ENCODE measurements around the gene SPAG16. TPM values are rescaled to one million over a fixed set of nuclear protein-coding genes. Genes with fewer than 3 reads are reported as not detected.

The SPAG16 gene
- total and polyA plus RNA-seq, 2 donors (not counting 1 experiment from before 2014, with no cell fraction given) = 3.4 to 8.6 TPM

DNA sequence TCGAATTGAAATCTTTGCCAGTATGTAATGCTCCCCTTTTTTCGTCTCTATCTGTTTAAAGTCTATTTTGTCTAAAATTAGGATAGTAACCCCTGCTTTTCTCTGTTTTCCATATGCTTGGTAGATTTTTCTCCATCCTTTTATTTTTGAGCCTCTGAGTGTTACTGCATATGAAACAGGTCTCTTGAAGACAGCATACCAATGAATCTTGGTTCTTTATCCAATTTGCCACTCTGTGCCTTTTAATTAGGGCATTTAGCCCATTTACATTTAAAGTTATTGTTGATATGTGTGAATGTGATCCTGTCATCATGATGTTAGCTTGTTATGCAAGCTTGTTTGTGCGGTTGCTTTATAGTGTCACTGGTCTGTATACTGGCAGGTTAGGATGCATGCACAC is 635.8 kb downstream of the SPAG16 start:
- Histone ChIP-seq H2AFZ (ENCODE audit: insufficient read depth, low read depth, low read length, poor library complexity, severe bottlenecking) (no peak overlapping the region), H4K20me1 (ENCODE audit: control insufficient read depth, insufficient read depth, low read length, poor library complexity, severe bottlenecking) (no peaks in the 10 kb centered on the region), H3K4me1 (ENCODE audit: control insufficient read depth in 2 of 2, insufficient read depth in 2 of 2, low read length in 2 of 2) (no peaks in the 10 kb centered on the region), H3K36me3 (replicated peaks in 1 of 2; ENCODE audit: control extremely low read depth in 1 of 2, control insufficient read depth in 1 of 2, extremely low read depth in 1 of 2, insufficient read depth in 2 of 2, low read length in 1 of 2) (no peaks in the 10 kb centered on the region), H3K9me3 (ENCODE audit: control extremely low read depth in 1 of 3, control insufficient read depth in 2 of 3, insufficient read depth in 1 of 3, low read length in 2 of 3) (peaks cover 0 to 19% (median 8%) of the 10 kb centered on the region in 3 donors), H3K4me2 (replicated peaks; ENCODE audit: low read depth, low read length, poor library complexity, severe bottlenecking) (no peak overlapping the region), H3K79me2 (ENCODE audit: control insufficient read depth, insufficient read depth, low read length) (no peaks in the 10 kb centered on the region), H3K9ac (ENCODE audit: low read length) (no peak overlapping the region), H3K4me3 (ENCODE audit: control extremely low read depth in 1 of 5, extremely low read depth in 1 of 5, insufficient read depth in 1 of 5, low read depth in 2 of 5, low read length in 4 of 5) (no peak overlapping the region), H3K27me3 (replicated peaks in 1 of 4; ENCODE audit: control extremely low read depth in 1 of 4, control insufficient read depth in 3 of 4, insufficient read depth in 4 of 4, low read length in 3 of 4) (no peaks in the 10 kb centered on the region), H3K27ac (ENCODE audit: low read length in 2 of 2) (no peak overlapping the region)
- H3K4me1 Mint-ChIP-seq = no peaks in the 10 kb centered on the region
- no peak for DNase-seq
- no peak overlapping the region for H3K4me3 Mint-ChIP-seq
- H3K27me3 Mint-ChIP-seq = no peaks in the 10 kb centered on the region
- no peak for ATAC-seq (ENCODE audit: low read depth)
- 92% methylated on average over 1 of the region's 3 CpGs for WGBS (ENCODE audit: insufficient coverage)
- ChIA-PET POLR2A (no interaction called here), CTCF (no interaction called here)
- intact Hi-C loops (cut with micrococcal nuclease) = no loop called here
- TF ChIP-seq EZH2 (IDR thresholded peaks at IDR 0.05; ENCODE audit: borderline replicate concordance, insufficient read depth, low read depth, low read length, poor library complexity, severe bottlenecking) = no peak
- TF ChIP-seq, protein P1, sequence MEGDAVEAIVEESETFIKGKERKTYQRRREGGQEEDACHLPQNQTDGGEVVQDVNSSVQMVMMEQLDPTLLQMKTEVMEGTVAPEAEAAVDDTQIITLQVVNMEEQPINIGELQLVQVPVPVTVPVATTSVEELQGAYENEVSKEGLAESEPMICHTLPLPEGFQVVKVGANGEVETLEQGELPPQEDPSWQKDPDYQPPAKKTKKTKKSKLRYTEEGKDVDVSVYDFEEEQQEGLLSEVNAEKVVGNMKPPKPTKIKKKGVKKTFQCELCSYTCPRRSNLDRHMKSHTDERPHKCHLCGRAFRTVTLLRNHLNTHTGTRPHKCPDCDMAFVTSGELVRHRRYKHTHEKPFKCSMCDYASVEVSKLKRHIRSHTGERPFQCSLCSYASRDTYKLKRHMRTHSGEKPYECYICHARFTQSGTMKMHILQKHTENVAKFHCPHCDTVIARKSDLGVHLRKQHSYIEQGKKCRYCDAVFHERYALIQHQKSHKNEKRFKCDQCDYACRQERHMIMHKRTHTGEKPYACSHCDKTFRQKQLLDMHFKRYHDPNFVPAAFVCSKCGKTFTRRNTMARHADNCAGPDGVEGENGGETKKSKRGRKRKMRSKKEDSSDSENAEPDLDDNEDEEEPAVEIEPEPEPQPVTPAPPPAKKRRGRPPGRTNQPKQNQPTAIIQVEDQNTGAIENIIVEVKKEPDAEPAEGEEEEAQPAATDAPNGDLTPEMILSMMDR (IDR thresholded peaks at IDR 0.05) = no peak
- H3K27ac Mint-ChIP-seq = no peak overlapping the region
- H3K9me3 Mint-ChIP-seq (ENCODE audit: insufficient read depth) = peaks cover 18% of the 10 kb centered on the region

DNA sequence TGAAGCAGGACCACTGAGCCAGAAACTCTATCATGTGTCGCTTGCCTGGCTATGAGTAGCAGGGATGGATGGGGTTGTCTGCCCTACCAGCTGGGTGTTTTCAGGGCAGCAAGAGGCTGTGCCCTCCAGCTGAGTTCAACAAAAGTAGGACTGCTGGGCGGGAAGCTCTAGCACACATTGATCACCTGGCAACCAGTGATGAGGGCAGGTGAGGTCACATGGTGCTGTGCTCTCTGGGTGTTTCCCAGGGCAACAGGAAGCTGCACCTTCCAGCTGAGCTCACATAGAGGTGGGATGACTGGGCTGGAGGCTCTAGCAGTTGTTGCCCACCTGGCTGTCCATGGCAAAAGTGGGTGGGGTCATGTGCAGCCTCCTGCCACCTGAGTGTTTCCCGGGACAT is 639.3 kb downstream of the SPAG16 start:
- ChIA-PET CTCF (interaction anchor here (0.8 to 1.1 kb wide), 3 partner anchors 9 to 18 kb away, joined by 3 read pairs; no protein-coding TSS in a partner anchor), POLR2A (no interaction called here)
- DNase-seq = peak; percentile 2
- H3K36me3 ChIP-seq (replicated peaks in 1 of 2; ENCODE audit: control extremely low read depth in 1 of 2, control insufficient read depth in 1 of 2, extremely low read depth in 1 of 2, insufficient read depth in 2 of 2, low read length in 1 of 2) = no peaks in the 10 kb centered on the region
- TF ChIP-seq, protein P1 (IDR thresholded peaks at IDR 0.05) = no peak
- TF ChIP-seq EZH2 (IDR thresholded peaks at IDR 0.05; ENCODE audit: borderline replicate concordance, insufficient read depth, low read depth, low read length, poor library complexity, severe bottlenecking) = no peak
- Mint-ChIP-seq H3K27me3 (peaks cover 4% of the 10 kb centered on the region), H3K4me1 (no peaks in the 10 kb centered on the region), H3K9me3 (ENCODE audit: insufficient read depth) (peaks cover 16% of the 10 kb centered on the region), H3K27ac (no peak overlapping the region), H3K4me3 (no peak overlapping the region)
- no peak overlapping the region for H3K4me2 ChIP-seq (replicated peaks; ENCODE audit: low read depth, low read length, poor library complexity, severe bottlenecking)
- H2AFZ ChIP-seq (ENCODE audit: insufficient read depth, low read depth, low read length, poor library complexity, severe bottlenecking) = no peak overlapping the region
- no peak overlapping the region for H3K27ac ChIP-seq (ENCODE audit: low read length in 2 of 2)
- intact Hi-C loops (cut with micrococcal nuclease) = no loop called here
- no peaks in the 10 kb centered on the region for H3K79me2 ChIP-seq (ENCODE audit: control insufficient read depth, insufficient read depth, low read length)
- no peaks in the 10 kb centered on the region for H3K27me3 ChIP-seq (replicated peaks in 1 of 4; ENCODE audit: control extremely low read depth in 1 of 4, control insufficient read depth in 3 of 4, insufficient read depth in 4 of 4, low read length in 3 of 4)
- no peak overlapping the region for H3K4me3 ChIP-seq (ENCODE audit: control extremely low read depth in 1 of 5, extremely low read depth in 1 of 5, insufficient read depth in 1 of 5, low read depth in 2 of 5, low read length in 4 of 5)
- WGBS (ENCODE audit: insufficient coverage) = 87% methylated on average over 3 of the region's 3 CpGs
- no peak overlapping the region for H3K9ac ChIP-seq (ENCODE audit: low read length)
- H4K20me1 ChIP-seq (ENCODE audit: control insufficient read depth, insufficient read depth, low read length, poor library complexity, severe bottlenecking) = no peaks in the 10 kb centered on the region
- H3K9me3 ChIP-seq (ENCODE audit: control extremely low read depth in 1 of 3, control insufficient read depth in 2 of 3, insufficient read depth in 1 of 3, low read length in 2 of 3) = peaks cover 0 to 19% (median 8%) of the 10 kb centered on the region in 3 donors
- no peak for ATAC-seq (ENCODE audit: low read depth)
- H3K4me1 ChIP-seq (ENCODE audit: control insufficient read depth in 2 of 2, insufficient read depth in 2 of 2, low read length in 2 of 2) = no peaks in the 10 kb centered on the region

Measured in B cell (primary cell).